IMR-90 (cell line): Measurements from ENCODE around the gene SIKE1. TPM values are rescaled to one million over a fixed set of nuclear protein-coding genes. Genes with fewer than 3 reads are reported as not detected.

ENCODE experiments used
- ATAC-seq: fragments of 200-7000 bp; cut with Tn5 transposase; 2 replicates; pipeline ENCODE4 v1.9.1; 2020; ENCODE audit warnings: low read depth, mild to moderate bottlenecking, moderate library complexity
- BruUV-seq: library from RNA; stranded (reverse); fragments of 400-500 nt; replicated peaks from 2 replicates; lab custom pipeline; 2021; lab: Mats Ljungman, UMichigan
- CTCF ChIA-PET: fragments of 300-600 bp; formaldehyde crosslinking; extraction: SDS; loops from one replicate; lab custom pipeline; 2021; ENCODE audit warnings: antibody characterized with exemption; lab: Yijun Ruan, JAX
- POLR2A ChIA-PET: fragments of 300-600 bp; sonication (Branson Sonifier 250); formaldehyde crosslinking; loops from one replicate; lab custom pipeline; 2022; ENCODE audit warnings: antibody characterized with exemption; ENCODE audit not compliant: unreplicated experiment; lab: Charles Lee
- DNase-seq: peaks from one replicate; pipeline ENCODE4 v3.0.0; 2013
- H2AFZ ChIP-seq: replicated peaks from 2 replicates; pipeline ENCODE3; 2013; ENCODE audit warnings: low read length, mild to moderate bottlenecking; ENCODE audit not compliant: poor library complexity
- H2AK5ac ChIP-seq: 2 replicates; pipeline ENCODE4 v1.6.1; 2013; ENCODE audit warnings: low read depth, low read length, inconsistent platforms
- H2AK9ac ChIP-seq: replicated peaks from 2 replicates; pipeline ENCODE3; 2013; ENCODE audit warnings: mild to moderate bottlenecking, low read depth, low read length, moderate library complexity; ENCODE audit not compliant: poor library complexity
- H2BK120ac ChIP-seq: 2 replicates; pipeline ENCODE4 v1.6.1; 2013; ENCODE audit warnings: low read depth, low read length, inconsistent platforms
- H2BK15ac ChIP-seq: 3 replicates; pipeline ENCODE4 v1.6.1; 2013; ENCODE audit warnings: low read depth, low read length, inconsistent platforms
- H2BK20ac ChIP-seq: 2 replicates; pipeline ENCODE4 v1.6.1; 2013; ENCODE audit warnings: low read depth, mild to moderate bottlenecking, inconsistent platforms, low read length, moderate library complexity
- H2BK5ac ChIP-seq: 2 replicates; pipeline ENCODE4 v1.6.1; 2013; ENCODE audit warnings: mild to moderate bottlenecking, low read depth, low read length, inconsistent platforms; ENCODE audit not compliant: poor library complexity, severe bottlenecking
- H3K14ac ChIP-seq: replicated peaks from 2 replicates; pipeline ENCODE4 v1.6.1; 2013; ENCODE audit warnings: low read depth, low read length, inconsistent platforms
- H3K18ac ChIP-seq: 2 replicates; pipeline ENCODE4 v1.6.1; 2013; ENCODE audit warnings: low read depth, low read length, control low read depth
- H3K23ac ChIP-seq: 2 replicates; pipeline ENCODE4 v1.6.1; 2013; ENCODE audit warnings: low read depth, low read length, inconsistent platforms
- H3K27ac ChIP-seq: 2 replicates; pipeline ENCODE4 v1.5.1; 2013; ENCODE audit warnings: mild to moderate bottlenecking, control low read depth, low read length; ENCODE audit not compliant: insufficient read depth
- H3K27me3 ChIP-seq: 2 replicates; pipeline ENCODE4 v1.6.1; 2013; ENCODE audit warnings: low read length; ENCODE audit not compliant: control insufficient read depth, insufficient read depth
- H3K36me3 ChIP-seq: 2 replicates; pipeline ENCODE4 v1.6.1; 2013; ENCODE audit warnings: low read length, mixed read lengths; ENCODE audit not compliant: control insufficient read depth, insufficient read depth
- H3K4ac ChIP-seq: 2 replicates; pipeline ENCODE4 v1.6.1; 2013; ENCODE audit warnings: low read depth, low read length, inconsistent platforms
- H3K4me1 ChIP-seq: 2 replicates; pipeline ENCODE4 v1.6.1; 2013; ENCODE audit warnings: low read length, mixed read lengths; ENCODE audit not compliant: control insufficient read depth, insufficient read depth
- H3K4me2 ChIP-seq: 2 replicates; pipeline ENCODE4 v1.6.1; 2013; ENCODE audit warnings: low read depth, mild to moderate bottlenecking, control low read depth, low read length, moderate library complexity
- H3K4me3 ChIP-seq: 2 replicates; pipeline ENCODE4 v1.5.1; 2013; ENCODE audit warnings: low read depth, mild to moderate bottlenecking, control low read depth, low read length, moderate library complexity; ENCODE audit not compliant: insufficient read depth
- H3K56ac ChIP-seq: 2 replicates; pipeline ENCODE4 v1.6.1; 2013; ENCODE audit warnings: low read length, inconsistent platforms; ENCODE audit not compliant: insufficient read depth; ENCODE audit errors: extremely low read depth
- H3K79me1 ChIP-seq, 2 experiments: 2 replicates each; pipeline ENCODE4 v1.6.1; 2013; ENCODE audit warnings: low read length in 2 of 2, inconsistent platforms in 1 of 2, low read depth in 1 of 2
- H3K9ac ChIP-seq: 2 replicates; pipeline ENCODE4 v1.6.1; 2013; ENCODE audit warnings: low read depth, low read length, control low read depth
- H3K9me1 ChIP-seq: 2 replicates; pipeline ENCODE4 v1.6.1; 2013; ENCODE audit warnings: low read length, inconsistent platforms; ENCODE audit not compliant: insufficient read depth
- H3K9me3 ChIP-seq: 2 replicates; pipeline ENCODE4 v1.6.1; 2013; ENCODE audit warnings: low read length; ENCODE audit not compliant: control insufficient read depth, insufficient read depth
- H4K20me1 ChIP-seq: 2 replicates; pipeline ENCODE4 v1.6.1; 2013; ENCODE audit warnings: low read length, inconsistent platforms; ENCODE audit not compliant: insufficient read depth
- H4K5ac ChIP-seq: 2 replicates; pipeline ENCODE4 v1.6.1; 2013; ENCODE audit warnings: mild to moderate bottlenecking, low read depth, low read length, control low read depth
- H4K8ac ChIP-seq, 2 experiments: 2 replicates each; pipeline ENCODE4 v1.6.1; 2013; ENCODE audit warnings: low read depth in 2 of 2, low read length in 2 of 2, control low read depth in 1 of 2, inconsistent platforms in 1 of 2
- H4K91ac ChIP-seq: 2 replicates; pipeline ENCODE4 v1.6.1; 2013; ENCODE audit warnings: low read depth, low read length, inconsistent platforms; ENCODE audit not compliant: insufficient read depth
- BHLHE40 ChIP-seq: fragments of 150-350 bp; IDR thresholded peaks from 2 replicates; pipeline ENCODE4 v1.6.1; 2016; ENCODE audit warnings: mild to moderate bottlenecking, low read depth, low read length
- CEBPB ChIP-seq: IDR thresholded peaks from 2 replicates; pipeline ENCODE4 v1.6.1; 2012; ENCODE audit warnings: low read depth, low read length, improper control_type of control experiment
- CHD1 ChIP-seq: IDR thresholded peaks from 2 replicates; pipeline ENCODE4 v1.6.1; 2012; ENCODE audit warnings: low read depth, low read length, improper control_type of control experiment
- CTCF ChIP-seq: conservative IDR thresholded peaks from 2 replicates; pipeline ENCODE4 v1.5.1; 2012; ENCODE audit warnings: mild to moderate bottlenecking, low read depth, low read length, improper control_type of control experiment
- ELK1 ChIP-seq: fragments of 150-350 bp; IDR thresholded peaks from 2 replicates; pipeline ENCODE4 v1.6.1; 2016; ENCODE audit warnings: low read depth, mild to moderate bottlenecking, low read length, moderate library complexity, borderline replicate concordance
- FOS ChIP-seq: fragments of 150-350 bp; IDR thresholded peaks from 2 replicates; pipeline ENCODE4 v1.6.1; 2016; ENCODE audit warnings: low read depth, low read length
- MAFK ChIP-seq: IDR thresholded peaks from 2 replicates; pipeline ENCODE4 v1.6.1; 2012; ENCODE audit warnings: low read depth, low read length, improper control_type of control experiment
- NFE2L2 ChIP-seq: fragments of 150-350 bp; IDR thresholded peaks from 2 replicates; pipeline ENCODE4 v1.6.1; 2016; ENCODE audit warnings: low read depth, mild to moderate bottlenecking, low read length
- POLR2A ChIP-seq: IDR thresholded peaks from 2 replicates; pipeline ENCODE4 v1.6.1; 2012; ENCODE audit warnings: mild to moderate bottlenecking, low read depth, low read length
- RCOR1 ChIP-seq: IDR thresholded peaks from 2 replicates; pipeline ENCODE4 v1.6.1; 2012; ENCODE audit warnings: mild to moderate bottlenecking, low read length, improper control_type of control experiment; ENCODE audit not compliant: insufficient replicate concordance
- RFX5 ChIP-seq: IDR thresholded peaks from 2 replicates; pipeline ENCODE4 v1.8.0; 2012; ENCODE audit warnings: low read depth, mild to moderate bottlenecking, low read length, moderate library complexity
- SMC3 ChIP-seq: fragments of 150-350 bp; IDR thresholded peaks from 2 replicates; pipeline ENCODE4 v1.6.1; 2016; ENCODE audit warnings: low read depth, mild to moderate bottlenecking, antibody characterized with exemption, low read length, moderate library complexity
- USF2 ChIP-seq: fragments of 150-350 bp; IDR thresholded peaks from 2 replicates; pipeline ENCODE4 v1.6.1; 2017; ENCODE audit warnings: mild to moderate bottlenecking, antibody characterized with exemption, low read length, low read depth
- WGBS, 2 experiments: methylation state at CpG; one replicate each; pipeline versions ENCODE4 v1.1.5 to v1.1.7; 2013; ENCODE audit warnings: missing lambda C conversion rate in 2 of 2; ENCODE audit not compliant: insufficient read length in 1 of 2; ENCODE audit errors: extremely low coverage in 2 of 2; 5-methylcytosine and 5-hydroxymethylcytosine counted together
- dilution Hi-C: fragments of 300-500 bp; cut with HindIII; formaldehyde crosslinking; loops from one replicate; pipeline ENCODE4 v1.14.3; 2018; ENCODE audit warnings: low sequenced_read_pairs; ENCODE audit not compliant: unreplicated experiment
- in situ Hi-C: fragments of 300-500 bp; cut with MboI; formaldehyde crosslinking; loops from 3 replicates; pipeline ENCODE4 v1.14.3; 2019; ENCODE audit warnings: low sequenced_read_pairs, inconsistent platforms, mixed read lengths
- intact Hi-C: fragments of 100-400 bp; cut with micrococcal nuclease; formaldehyde crosslinking; loops from 2 replicates; pipeline ENCODE4 v1.10.0; 2022
- polyA plus RNA-seq, 3 experiments: library from polyadenylated mRNA; depleted of rRNA; stranded (reverse); fragments of >200 nt; gene quantifications; 2 replicates each; pipeline ENCODE4 v1.2.3, GENCODE V29; 2012; ENCODE audit warnings: low replicate concordance in 1 of 3
- total RNA-seq: library from RNA; depleted of rRNA; stranded (reverse); fragments of >200 nt; gene quantifications from 2 replicates; pipeline ENCODE4 v1.2.3, GENCODE V29; 2012

Gene SIKE1
- total and polyA plus RNA-seq, 2 of the 4 experiments (the other 2 are of a cell fraction), result 20.9 to 49.1 TPM

- H3K4me1 ChIP-seq, result no peaks in the 10 kb centered on the region
- TF ChIP-seq ELK1 (no peak), CEBPB (no peak), CHD1 (no peak), BHLHE40 (no peak), RCOR1 (no peak), CTCF (no peak), RFX5 (no peak), FOS (no peak), MAFK (no peak), SMC3 (no peak), NFE2L2 (no peak), USF2 (no peak), POLR2A (no peak)
- WGBS, 2 experiments, result 100% methylated on average over 2 of the region's 3 CpGs; no CpG with 5 or more reads in 1 of the 2 experiments
- H3K56ac ChIP-seq, result no peak overlapping the region
- H4K8ac ChIP-seq, result no peak overlapping the region
- no peaks in the 10 kb centered on the region for H4K20me1 ChIP-seq
- no peaks in the 10 kb centered on the region for H3K27me3 ChIP-seq
- H2AK9ac ChIP-seq, result no peak overlapping the region
- dilution Hi-C loops (no loop called here), intact Hi-C loops (no loop called here), in situ Hi-C loops (no loop called here)
- H2BK5ac ChIP-seq, result no peak overlapping the region
- BruUV-seq, result no TSS peak
- no peak for DNase-seq
- ChIA-PET POLR2A (no interaction called here), CTCF (no interaction called here)
- H3K4ac ChIP-seq, result no peak overlapping the region
- H3K79me1 ChIP-seq, result no peaks in the 10 kb centered on the region
- H2AK5ac ChIP-seq, result no peak overlapping the region
- H3K9me1 ChIP-seq, result no peaks in the 10 kb centered on the region
- no peak overlapping the region for H2BK120ac ChIP-seq
- no peak overlapping the region for H2BK15ac ChIP-seq
- H3K9me3 ChIP-seq, result no peaks in the 10 kb centered on the region
- H3K36me3 ChIP-seq, result no peaks in the 10 kb centered on the region
- H3K9ac ChIP-seq, result no peak overlapping the region
- H3K27ac ChIP-seq, result no peak overlapping the region
- no peak overlapping the region for H4K5ac ChIP-seq
- no peak overlapping the region for H3K4me3 ChIP-seq
- H3K14ac ChIP-seq, result no peak overlapping the region
- no peak overlapping the region for H4K91ac ChIP-seq
- H2BK20ac ChIP-seq, result no peak overlapping the region
- no peak overlapping the region for H3K23ac ChIP-seq
- no peak overlapping the region for H2AFZ ChIP-seq
- H3K4me2 ChIP-seq, result no peak overlapping the region
- H3K18ac ChIP-seq, result no peak overlapping the region
- no peak for ATAC-seq
These were observed 39.4 kb upstream of the SIKE1 start for GRCh38 chr1:114819869-114820268.
